ENCODE data around the gene HJV.

HJV gene

GRCh38 chr1:145992958-145993617 is 28.4 kb downstream of the HJV start:
- no peak for DNase-seq (ENCODE audit: low read depth)

- no peak for DNase-seq (ENCODE audit: low read depth)
Measured at GRCh38 chr1:145992502-145992936, 29.0 kb downstream of the HJV start.

GRCh38 chr1:145991735-145992412 is 29.7 kb downstream of the HJV start:
- no peak for DNase-seq (ENCODE audit: low read depth)

GRCh38 chr1:145990249-145990855 is 31.2 kb downstream of the HJV start:
- no peak for DNase-seq (ENCODE audit: low read depth)

- no peak for DNase-seq (ENCODE audit: low read depth)
Measured at GRCh38 chr1:145988773-145989172, 32.8 kb downstream of the HJV start.

- no peak for DNase-seq (ENCODE audit: low read depth)
Measured at GRCh38 chr1:145987926-145988325, 33.6 kb downstream of the HJV start.

GRCh38 chr1:145986551-145986950 is 35.0 kb downstream of the HJV start:
- DNase-seq (ENCODE audit: low read depth), result no peak

- no peak for DNase-seq (ENCODE audit: low read depth)
Measured at GRCh38 chr1:145985502-145986439, 35.8 kb downstream of the HJV start.

GRCh38 chr1:145985129-145985501 is 36.4 kb downstream of the HJV start:
- no peak for DNase-seq (ENCODE audit: low read depth)

GRCh38 chr1:145983960-145984830 is 37.3 kb downstream of the HJV start:
- no peak for DNase-seq (ENCODE audit: low read depth)

- DNase-seq (ENCODE audit: low read depth), result no peak
Measured at GRCh38 chr1:145983206-145983675, 38.3 kb downstream of the HJV start.

GRCh38 chr1:145982010-145982723 is 39.4 kb downstream of the HJV start:
- no peak for DNase-seq (ENCODE audit: low read depth)

GRCh38 chr1:145980457-145980994 is 41.0 kb downstream of the HJV start:
- no peak for DNase-seq (ENCODE audit: low read depth)

- DNase-seq (ENCODE audit: low read depth), result no peak
Measured at GRCh38 chr1:145979746-145980456, 41.6 kb downstream of the HJV start.

- DNase-seq (ENCODE audit: low read depth), result peak; percentile 76
Measured at GRCh38 chr1:145978854-145979745, 42.4 kb downstream of the HJV start.

GRCh38 chr1:145978471-145978853 is 43.1 kb downstream of the HJV start:
- DNase-seq (ENCODE audit: low read depth), result no peak

GRCh38 chr1:145977486-145978470 is 43.8 kb downstream of the HJV start:
- peak; percentile 60 for DNase-seq (ENCODE audit: low read depth)
